SK-MEL-5 (cell line): ENCODE measurements around the gene RRN3. TPM values are rescaled to one million over a fixed set of nuclear protein-coding genes. Genes with fewer than 3 reads are reported as not detected.
"Not testable (repeated sequence)": the region's sequence is repeated elsewhere in the genome, so short reads cannot be mapped to it uniquely, and the experiment has no call there.

Source experiments
- DNase-seq: peaks from one replicate; pipeline ENCODE4 v3.0.0-alpha.2; 2016; ENCODE audit warnings: low read depth, low spot score
- in situ Hi-C: cut with HindIII; loops from 2 replicates; pipeline ENCODE4 v1.10.0; 2016; ENCODE audit warnings: low sequenced_read_pairs, high pct_unique_total_duplicates, low pct_unique_long_range_greater_than_20kb
- total RNA-seq: library from RNA; depleted of rRNA; stranded (reverse); fragments of >200 nt; shearing (Covaris generic); gene quantifications from 2 replicates; pipeline ENCODE4 v1.2.3, GENCODE V29; 2014

The RRN3 gene
- total RNA-seq, 1 experiment from 2014 or later = 52.8 TPM

- in situ Hi-C loops, DNase-seq: not testable (repeated sequence)
Observed at GRCh38 chr16:15130256-15130932, 36.3 kb upstream of the RRN3 start.

GRCh38 chr16:15127641-15128425, 33.8 kb upstream of the RRN3 start:
- in situ Hi-C loops = not testable (repeated sequence)

GRCh38 chr16:15100372-15100987, 6.4 kb upstream of the RRN3 start:
- in situ Hi-C loops, DNase-seq: not testable (repeated sequence)

More at GRCh38 chr16:15127641-15128425, 33.8 kb upstream of the RRN3 start:
- not testable (repeated sequence) for DNase-seq

GRCh38 chr16:15099366-15099909, 5.4 kb upstream of the RRN3 start:
- DNase-seq, in situ Hi-C loops: not testable (repeated sequence)

DNA sequence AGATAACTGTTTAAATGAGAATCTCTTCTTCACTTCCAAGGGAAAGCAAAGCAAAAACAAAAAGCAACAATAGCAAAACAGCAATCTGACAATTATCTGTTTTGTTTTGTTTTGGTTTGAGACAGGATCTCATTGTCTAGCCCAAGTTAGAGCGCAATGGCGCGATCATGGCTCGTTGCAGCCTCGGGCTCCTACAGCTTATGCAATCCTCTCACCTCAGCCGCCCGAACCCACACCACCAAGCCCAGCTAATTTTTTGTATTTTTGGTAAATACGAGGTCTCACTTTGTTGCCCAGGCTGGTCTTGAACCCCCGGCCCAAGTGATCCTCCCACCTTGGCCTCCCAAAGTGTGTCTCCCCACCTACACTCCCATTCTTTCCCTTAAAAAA, 2.5 kb upstream of the RRN3 start:
- in situ Hi-C loops = not testable (repeated sequence)

GRCh38 chr16:15093571-15093954, 509 bp downstream of the RRN3 start:
- in situ Hi-C loops, DNase-seq: not testable (repeated sequence)

More for the DNA sequence above, 2.5 kb upstream of the RRN3 start:
- not testable (repeated sequence) for DNase-seq

DNA sequence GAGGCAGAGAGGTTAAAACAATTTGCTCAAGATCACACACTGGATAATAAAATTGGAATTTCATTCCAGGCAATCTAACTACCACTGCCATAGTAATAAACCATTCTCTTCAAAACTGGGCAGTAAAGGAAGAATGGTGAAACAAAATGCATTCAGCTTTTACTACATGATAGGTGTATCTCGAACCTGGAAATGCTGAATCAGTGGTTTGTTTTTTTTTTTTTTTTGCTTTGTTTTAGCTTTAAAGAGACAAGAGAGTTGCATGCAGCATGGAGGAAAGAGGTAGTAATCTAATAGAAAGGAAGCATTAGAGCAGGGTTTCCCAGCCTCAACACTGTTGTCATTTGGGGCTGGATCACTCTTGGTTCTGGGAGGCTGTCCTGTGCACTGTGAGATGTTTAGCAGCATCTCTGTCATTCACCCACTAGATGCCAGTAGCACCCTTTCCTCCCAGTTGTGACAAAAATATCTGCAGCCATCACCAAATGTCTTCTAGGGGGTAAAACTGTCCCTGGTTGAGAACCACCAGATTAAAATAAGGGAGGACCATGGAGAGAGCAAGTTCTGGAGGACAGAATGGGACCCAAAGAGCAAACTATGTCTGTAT, 3.3 kb downstream of the RRN3 start:
- DNase-seq, in situ Hi-C loops: not testable (repeated sequence)

DNA sequence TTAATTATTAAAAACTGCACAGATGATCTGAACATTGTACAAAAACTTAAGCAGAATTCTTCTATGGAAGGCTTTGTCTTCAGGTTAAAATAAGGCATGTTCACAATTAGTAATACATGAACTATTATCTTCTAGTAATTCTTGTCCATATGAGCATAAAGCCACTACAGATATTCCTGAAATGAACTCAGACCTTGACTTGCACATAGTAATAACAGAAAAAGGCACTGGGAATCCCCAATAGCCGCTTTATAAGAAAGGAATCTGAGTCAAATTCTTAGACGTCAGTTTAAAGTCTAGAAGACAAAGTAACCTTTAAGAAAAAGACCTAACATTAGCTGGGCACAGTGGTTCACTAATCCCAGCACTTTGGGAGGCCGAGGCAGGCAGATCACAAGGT, 11.3 kb downstream of the RRN3 start:
- DNase-seq, in situ Hi-C loops: not testable (repeated sequence)

DNA sequence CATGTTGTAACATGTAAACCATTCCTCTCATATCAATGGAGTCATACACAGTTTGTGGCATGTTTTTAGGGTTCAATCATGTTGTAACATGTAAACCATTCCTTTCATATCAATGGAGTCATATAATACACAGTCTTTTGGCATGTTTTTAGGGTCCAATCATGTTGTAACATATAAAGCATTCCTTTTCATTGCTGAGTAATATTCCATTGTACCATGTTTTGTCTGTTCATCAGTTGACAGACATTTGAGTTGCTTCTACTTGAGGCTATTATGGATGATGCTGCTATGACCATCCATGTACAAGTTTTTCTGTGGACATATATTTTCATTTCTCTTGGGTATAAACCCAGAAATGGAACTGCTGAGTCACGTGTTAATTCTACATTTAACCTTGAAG, 13.2 kb downstream of the RRN3 start:
- DNase-seq, in situ Hi-C loops: not testable (repeated sequence)

- DNase-seq, in situ Hi-C loops: not testable (repeated sequence)
Observed at GRCh38 chr16:15076161-15076560, 17.9 kb downstream of the RRN3 start.

- in situ Hi-C loops = no loop called here
- no peak for DNase-seq
Observed at GRCh38 chr16:15073101-15073500, 21.0 kb downstream of the RRN3 start.

DNA sequence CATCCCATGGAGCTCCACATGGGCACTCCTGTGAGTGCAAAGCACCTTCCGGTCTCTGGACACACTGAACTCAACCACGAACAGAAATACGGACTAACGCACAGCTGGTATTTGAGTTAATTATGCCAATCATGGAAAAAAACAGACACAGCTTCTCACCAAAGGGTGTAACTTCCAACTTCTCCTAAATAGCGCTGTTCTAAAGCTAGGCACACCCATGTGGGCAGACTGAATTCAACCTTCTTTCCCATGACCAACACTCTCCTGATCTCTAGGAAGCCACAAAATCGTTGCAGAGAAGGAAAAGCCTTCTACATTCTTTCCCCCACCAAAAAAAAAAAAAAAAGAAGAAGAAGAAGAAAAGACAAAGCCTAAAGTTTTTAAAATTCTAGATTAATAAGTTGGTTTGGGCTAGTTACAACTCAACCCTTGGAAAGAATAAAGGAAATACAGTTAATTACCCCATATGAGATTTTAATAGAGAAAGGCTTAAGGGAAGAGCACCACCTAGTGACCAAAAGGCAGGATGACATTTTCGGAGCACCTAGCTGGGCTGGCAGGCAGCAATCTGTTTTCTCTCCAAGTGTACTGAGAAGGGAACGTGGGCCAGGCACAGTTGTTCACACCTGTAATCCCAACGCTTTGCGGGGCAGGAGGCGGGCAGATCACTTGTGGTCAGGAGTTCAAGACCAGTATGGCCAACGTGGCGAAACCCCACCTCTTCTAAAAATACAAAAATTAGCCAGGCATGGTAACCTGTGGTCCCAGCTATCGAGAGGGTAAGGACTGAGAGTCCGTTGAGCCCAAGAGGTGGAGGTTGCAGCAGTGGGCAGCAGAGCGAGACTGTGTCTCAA, 21.9 kb downstream of the RRN3 start:
- DNase-seq, in situ Hi-C loops: not testable (repeated sequence)

GRCh38 chr16:15071013-15071412, 23.1 kb downstream of the RRN3 start:
- DNase-seq, in situ Hi-C loops: not testable (repeated sequence)

- in situ Hi-C loops, DNase-seq: not testable (repeated sequence)
Observed at GRCh38 chr16:15066690-15067089, 27.4 kb downstream of the RRN3 start.

DNA sequence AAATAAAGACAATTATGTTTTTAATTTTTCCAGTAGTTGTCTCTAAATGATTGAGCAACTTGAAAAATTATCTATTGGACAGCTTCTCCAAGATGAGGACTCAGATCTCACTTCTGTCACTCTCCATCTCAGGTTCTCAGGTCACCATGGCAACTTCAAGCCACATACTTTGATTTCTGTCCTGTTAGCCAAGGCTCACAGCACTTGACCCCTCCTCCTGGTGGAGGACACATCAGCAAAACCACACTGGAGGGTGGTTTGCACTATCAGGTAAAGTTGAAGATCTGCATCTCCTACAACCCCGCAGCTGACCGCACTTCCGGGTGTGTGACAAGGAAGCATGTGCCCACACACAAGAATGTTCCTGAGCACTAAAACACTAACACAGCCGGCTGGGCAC, 28.1 kb downstream of the RRN3 start:
- in situ Hi-C loops, DNase-seq: not testable (repeated sequence)

DNA sequence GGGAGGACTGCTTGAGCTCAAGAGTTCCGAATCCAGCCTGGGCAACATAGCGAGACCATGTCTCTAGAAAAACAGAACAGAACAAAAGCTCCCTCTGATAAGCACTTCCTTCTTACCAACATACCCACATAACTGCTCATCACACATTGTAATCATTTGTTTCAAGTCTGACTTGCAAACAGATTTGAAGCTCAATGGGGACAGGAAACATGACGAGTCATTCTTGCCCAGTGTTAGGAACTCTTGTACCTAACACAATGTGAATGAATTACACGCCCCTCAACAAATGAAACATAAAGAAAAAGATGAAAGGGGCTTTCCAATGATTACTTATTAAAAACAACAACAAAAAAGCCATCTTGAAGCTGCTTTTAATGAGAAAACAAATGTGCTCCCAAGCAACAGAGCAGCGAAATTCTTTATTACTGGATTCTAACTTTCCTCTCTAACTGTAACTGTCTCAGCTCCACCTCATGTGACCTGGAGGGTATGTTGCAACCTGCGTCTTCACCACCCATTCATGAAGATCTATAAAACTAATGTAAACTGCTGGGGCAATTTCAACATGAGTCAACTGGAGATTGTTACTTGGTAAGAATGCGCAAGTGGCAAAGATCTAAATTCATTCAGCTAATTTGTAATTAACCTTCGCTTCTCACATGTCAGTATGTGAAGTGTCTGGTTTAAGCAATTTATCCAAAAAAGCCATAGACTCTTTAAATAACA, 31.8 kb downstream of the RRN3 start:
- DNase-seq, in situ Hi-C loops: not testable (repeated sequence)
